Ectodermal cell (in vitro differentiated cells): ENCODE data around the gene EDA2R.

ENCODE experiments used
- H3K27ac ChIP-seq: 2 replicates; pipeline ENCODE4 v1.7.0; 2013; ENCODE audit warnings: mild to moderate bottlenecking, low read depth, low read length; ENCODE audit not compliant: insufficient read depth, poor library complexity, severe bottlenecking
- H3K27me3 ChIP-seq: 2 replicates; pipeline ENCODE4 v1.7.0; 2013; ENCODE audit warnings: mild to moderate bottlenecking, low read length; ENCODE audit not compliant: insufficient read depth, control insufficient read depth, poor library complexity, severe bottlenecking
- H3K36me3 ChIP-seq: one replicate; pipeline ENCODE4 v1.7.0; 2013; ENCODE audit warnings: low read length; ENCODE audit not compliant: control insufficient read depth, insufficient read depth
- H3K4me1 ChIP-seq: one replicate; pipeline ENCODE4 v1.7.0; 2013; ENCODE audit warnings: low read length; ENCODE audit not compliant: control insufficient read depth, insufficient read depth
- H3K4me3 ChIP-seq: 2 replicates; pipeline ENCODE4 v1.7.0; 2013; ENCODE audit warnings: low read depth, low read length, control low read depth; ENCODE audit not compliant: insufficient read depth
- H3K9me3 ChIP-seq: 2 replicates; pipeline ENCODE4 v1.7.0; 2013; ENCODE audit warnings: mild to moderate bottlenecking, low read length, moderate library complexity; ENCODE audit not compliant: control insufficient read depth

EDA2R gene

DNA sequence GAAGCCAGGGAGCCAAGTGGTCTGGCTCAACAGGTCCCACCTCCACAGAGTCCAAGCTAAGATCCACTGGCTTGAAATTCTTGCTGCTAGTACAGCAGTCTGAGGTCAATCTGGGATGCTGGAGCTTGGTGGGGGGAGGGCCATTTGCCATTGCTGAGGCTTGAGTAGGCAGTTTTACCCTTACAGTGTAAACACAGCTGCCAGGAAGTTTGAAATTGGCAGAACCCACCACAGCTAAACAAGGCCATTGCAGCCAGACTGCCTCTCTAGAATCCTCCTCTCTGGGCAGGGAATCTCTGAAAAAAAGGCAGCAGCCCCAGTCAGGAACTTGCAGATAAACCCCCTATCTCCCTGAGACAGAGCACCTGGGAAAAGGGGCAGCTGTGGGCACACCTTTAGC lies 84.9 kb downstream of the EDA2R start:
- no peaks in the 10 kb centered on the region for H3K9me3 ChIP-seq
- H3K4me3 ChIP-seq: no peak overlapping the region

DNA sequence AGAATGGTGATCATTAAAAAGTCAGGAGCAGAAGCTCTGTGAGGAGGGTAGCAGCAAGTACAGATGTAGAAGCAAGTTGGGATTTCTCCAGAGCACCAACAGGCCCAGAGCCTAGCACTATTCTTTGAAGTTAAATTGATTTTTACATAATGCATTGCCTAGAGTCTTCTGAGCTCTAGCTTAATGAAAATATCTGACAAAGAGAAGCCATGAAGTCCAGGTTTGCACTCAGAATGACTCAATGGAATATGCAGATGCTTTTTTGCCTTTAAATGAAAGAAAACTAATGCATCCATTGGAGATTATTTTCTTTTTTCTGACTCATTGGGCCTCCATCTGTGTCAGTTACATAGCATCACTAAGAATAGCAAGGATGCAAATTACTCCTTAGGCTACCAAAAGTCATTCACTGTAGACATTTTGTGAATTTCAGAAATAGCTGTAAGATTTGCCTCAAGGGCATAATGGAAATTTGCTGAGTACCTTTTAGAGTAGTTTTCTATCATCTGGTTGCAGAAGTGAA lies 91.0 kb downstream of the EDA2R start:
- no peaks in the 10 kb centered on the region for H3K27me3 ChIP-seq
- H3K9me3 ChIP-seq: no peaks in the 10 kb centered on the region
- H3K4me1 ChIP-seq: no peaks in the 10 kb centered on the region
- H3K36me3 ChIP-seq: no peaks in the 10 kb centered on the region
- H3K4me3 ChIP-seq: no peak overlapping the region
- H3K27ac ChIP-seq: no peak overlapping the region

More for the DNA sequence above, 84.9 kb downstream of the EDA2R start:
- no peaks in the 10 kb centered on the region for H3K4me1 ChIP-seq
- no peaks in the 10 kb centered on the region for H3K27me3 ChIP-seq
- no peaks in the 10 kb centered on the region for H3K36me3 ChIP-seq
- H3K27ac ChIP-seq: no peak overlapping the region
